Hepatic stellate cell (primary cell): Measurements from ENCODE around the gene MRGPRX4.
"Not testable (repeated sequence)": the region's sequence is repeated elsewhere in the genome, so short reads cannot be mapped to it uniquely, and the experiment has no call there.

Experiments
- DNase-seq: peaks from one replicate; pipeline ENCODE4 v3.0.0; 2011; ENCODE audit warnings: low spot score

MRGPRX4 gene

DNA sequence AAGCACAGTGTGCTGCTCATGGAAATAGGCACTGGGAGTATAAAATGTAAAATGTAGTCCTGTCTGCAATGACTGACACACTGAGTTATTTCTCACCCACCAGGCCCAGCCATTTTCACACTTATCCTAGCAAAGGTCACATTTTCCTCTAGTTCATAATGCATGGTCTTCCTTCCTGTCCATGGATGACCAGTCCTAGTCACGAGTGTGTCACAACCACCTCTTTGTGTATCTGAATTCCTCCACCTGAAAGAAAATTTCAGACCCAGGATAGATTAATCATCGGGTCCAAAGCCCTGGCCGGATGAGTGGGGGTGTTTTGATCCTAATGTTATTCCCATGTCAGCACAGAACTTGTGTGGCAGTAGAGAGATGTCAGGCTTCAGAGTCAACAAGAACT, at the start of gene MRGPRX4:
TSS of gene MRGPRX4 (plus strand) at position 172 of the 400 bp plus-strand sequence. CDS start 420 bp downstream, outside the sequence.
- no peak for DNase-seq

- not testable (repeated sequence) for DNase-seq
Measured at GRCh38 chr11:18131115-18131514, 41.5 kb upstream of the MRGPRX4 start.

DNA sequence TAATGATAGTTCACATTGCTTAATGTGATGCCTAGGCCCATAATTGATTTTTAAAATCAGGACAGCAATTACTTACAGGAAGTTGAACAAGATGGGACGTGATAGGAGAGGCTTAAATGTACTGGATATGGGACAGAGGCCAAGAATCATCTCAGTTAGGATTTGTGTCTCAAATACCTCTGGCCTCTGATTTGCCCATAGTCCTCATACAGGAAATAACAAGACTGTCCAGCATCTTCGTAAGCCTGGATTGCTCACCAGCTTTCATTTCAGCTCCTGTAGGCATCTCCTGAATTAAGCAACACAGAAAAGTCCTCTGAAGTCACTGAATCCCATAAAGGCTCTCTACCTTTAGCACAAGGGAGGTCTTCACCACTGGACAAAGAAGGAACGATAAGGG, 40.3 kb upstream of the MRGPRX4 start, which contains the start of gene MRGPRX3:
TSS of gene MRGPRX3 (plus strand) at position 231 of the 400 bp plus-strand sequence. CDS start 4,632 bp downstream, outside the sequence.
- DNase-seq: no peak

DNA sequence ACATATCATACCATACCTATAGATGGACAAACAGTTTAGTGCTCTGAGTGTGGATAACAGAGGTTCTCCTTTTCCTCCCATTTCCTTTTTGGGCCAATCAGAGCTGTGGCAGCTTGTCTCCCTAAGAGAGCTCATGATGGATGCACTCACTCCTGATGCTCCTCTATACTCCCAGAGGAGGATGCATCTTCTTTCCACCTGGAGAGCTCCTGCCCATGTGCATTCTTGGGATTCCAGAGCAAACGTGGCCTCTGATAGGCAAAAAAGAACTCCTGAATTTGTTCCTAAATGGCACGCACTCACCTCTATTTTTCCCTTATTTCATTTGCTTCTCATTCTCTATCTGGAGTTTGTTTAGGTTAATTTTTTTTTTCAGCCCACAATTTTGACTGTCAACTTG, 37.3 kb upstream of the MRGPRX4 start:
- DNase-seq: no peak

- DNase-seq: no peak
Measured at GRCh38 chr11:18137186-18137800, 35.3 kb upstream of the MRGPRX4 start.

DNA sequence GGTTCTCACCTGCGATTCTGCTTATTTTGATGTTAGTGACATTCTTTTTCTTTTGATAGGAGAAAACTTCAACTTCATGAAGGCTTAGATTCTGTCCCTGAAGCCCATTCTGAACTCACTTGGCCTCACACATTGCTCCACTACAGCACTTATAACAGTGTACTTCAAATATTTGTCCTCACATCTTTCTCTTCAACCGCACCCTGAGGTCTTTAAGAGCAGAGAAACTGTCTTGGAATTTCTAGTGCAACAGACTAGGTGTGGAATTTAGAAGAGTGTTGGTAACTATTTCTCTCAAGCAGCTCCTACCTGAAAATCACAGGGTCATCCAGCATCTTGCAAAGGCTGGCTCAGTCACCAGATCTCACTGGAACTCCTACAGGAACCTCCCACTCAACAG, 32.5 kb upstream of the MRGPRX4 start:
- no peak for DNase-seq

DNA sequence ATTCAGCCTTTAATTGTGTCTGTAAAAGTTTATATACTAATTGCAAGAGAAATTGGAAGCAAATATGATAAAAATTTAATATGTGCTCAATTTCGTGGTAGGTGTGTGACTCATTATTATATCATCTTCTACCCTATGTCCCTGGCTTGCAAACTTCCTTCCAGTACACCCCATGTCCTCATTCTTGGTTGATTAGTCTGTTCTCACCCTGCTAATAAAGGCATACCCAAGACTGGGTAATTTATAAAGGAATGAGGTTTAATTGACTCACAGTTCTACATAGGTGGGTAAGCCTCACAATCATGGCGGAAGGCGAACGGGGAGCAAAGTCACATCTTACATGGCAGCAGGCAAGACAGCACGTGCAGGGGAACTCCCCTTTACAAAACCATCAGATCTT, 28.4 kb upstream of the MRGPRX4 start:
- DNase-seq: no peak

GRCh38 chr11:18145025-18145424, 27.6 kb upstream of the MRGPRX4 start:
- no peak for DNase-seq

- DNase-seq: no peak
Measured at GRCh38 chr11:18145837-18146236, 26.8 kb upstream of the MRGPRX4 start.

GRCh38 chr11:18151581-18151980, 21.1 kb upstream of the MRGPRX4 start:
- DNase-seq: no peak

DNA sequence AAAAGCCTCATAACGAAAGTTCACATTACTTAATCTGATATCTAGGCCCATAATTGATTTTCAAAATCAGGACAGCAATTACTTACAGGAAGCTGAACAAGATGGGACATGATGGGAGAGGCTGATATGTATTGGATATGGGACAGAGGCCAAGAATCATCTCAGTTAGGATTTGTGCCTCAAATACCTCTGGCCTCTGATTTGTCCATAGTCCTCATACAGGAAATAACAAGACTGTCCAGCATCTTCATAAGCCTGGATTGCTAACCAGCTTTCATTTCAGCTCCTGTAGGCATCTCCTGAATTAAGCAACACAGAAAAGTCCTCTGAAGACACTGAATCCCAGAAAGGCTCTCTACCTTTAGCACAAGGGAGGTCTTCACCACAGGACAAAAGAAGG, 4.3 kb upstream of the MRGPRX4 start:
- no peak for DNase-seq

- DNase-seq: peak; percentile 21
Measured at GRCh38 chr11:18171377-18172000, 1.1 kb upstream of the MRGPRX4 start.

GRCh38 chr11:18173225-18173866, 709 bp downstream of the MRGPRX4 start:
- no peak for DNase-seq

- no peak for DNase-seq
Measured at GRCh38 chr11:18188796-18189195, 16.2 kb downstream of the MRGPRX4 start.

- not testable (repeated sequence) for DNase-seq
Measured at GRCh38 chr11:18189476-18190245, 17.0 kb downstream of the MRGPRX4 start.

GRCh38 chr11:18191376-18191775, 18.7 kb downstream of the MRGPRX4 start:
- DNase-seq: no peak

GRCh38 chr11:18193010-18193409, 20.4 kb downstream of the MRGPRX4 start:
- no peak for DNase-seq

- no peak for DNase-seq
Measured at GRCh38 chr11:18196532-18196931, 23.9 kb downstream of the MRGPRX4 start.

GRCh38 chr11:18197738-18198137, 25.1 kb downstream of the MRGPRX4 start:
- DNase-seq: not testable (repeated sequence)

- DNase-seq: peak; percentile 11
Measured at GRCh38 chr11:18203723-18204122, 31.1 kb downstream of the MRGPRX4 start.

- no peak for DNase-seq
Measured at GRCh38 chr11:18204220-18204619, 31.6 kb downstream of the MRGPRX4 start.

DNA sequence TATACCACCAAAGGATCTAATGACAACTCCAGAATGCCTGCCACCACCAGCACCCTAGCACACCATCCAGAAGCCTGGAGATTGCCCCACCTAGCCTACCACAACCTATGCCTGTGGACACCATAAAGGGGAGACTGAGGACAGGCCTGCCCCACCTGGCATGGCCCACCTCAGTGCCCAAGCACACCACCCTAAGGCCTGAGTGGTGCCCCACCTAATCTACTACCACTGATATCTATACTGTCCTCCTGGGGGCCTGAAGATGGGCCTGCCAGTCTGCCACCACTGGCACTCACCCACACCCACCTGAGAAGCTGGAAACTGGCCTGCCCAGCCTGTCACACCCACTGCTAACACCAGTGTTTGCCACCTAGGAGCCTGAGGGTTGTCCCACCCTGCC, 32.1 kb downstream of the MRGPRX4 start:
- no peak for DNase-seq

DNA sequence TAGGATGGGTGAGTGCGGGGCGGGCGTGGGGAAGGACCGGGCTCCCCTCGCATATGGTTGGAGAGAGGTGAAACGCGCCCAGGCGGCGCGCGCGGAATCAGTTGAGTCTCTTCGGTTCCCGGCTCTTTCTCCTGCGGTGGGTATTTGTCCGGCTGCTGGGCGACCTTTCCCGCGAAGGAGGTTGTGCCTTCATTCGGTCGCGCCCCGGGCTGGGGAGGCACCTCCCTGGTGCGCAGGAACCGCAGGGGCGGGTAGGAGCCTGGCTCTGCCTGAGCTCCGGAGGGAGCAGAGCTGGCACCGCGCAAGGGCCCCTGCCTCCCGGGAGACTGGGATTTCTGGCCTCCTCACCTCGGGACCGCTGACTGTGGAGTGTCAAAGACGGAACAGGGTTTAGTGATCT, 36.4 kb downstream of the MRGPRX4 start:
- DNase-seq: no peak
